ENCODE measurements around the gene GABBR2.

Gene GABBR2

GRCh38 chr9:98248737-98249474 is 459.8 kb downstream of the GABBR2 start:
- TF ChIP-seq CTCF (conservative IDR thresholded peaks at IDR 0.05): no peak
- no peak overlapping the region for H3K27ac ChIP-seq

DNA sequence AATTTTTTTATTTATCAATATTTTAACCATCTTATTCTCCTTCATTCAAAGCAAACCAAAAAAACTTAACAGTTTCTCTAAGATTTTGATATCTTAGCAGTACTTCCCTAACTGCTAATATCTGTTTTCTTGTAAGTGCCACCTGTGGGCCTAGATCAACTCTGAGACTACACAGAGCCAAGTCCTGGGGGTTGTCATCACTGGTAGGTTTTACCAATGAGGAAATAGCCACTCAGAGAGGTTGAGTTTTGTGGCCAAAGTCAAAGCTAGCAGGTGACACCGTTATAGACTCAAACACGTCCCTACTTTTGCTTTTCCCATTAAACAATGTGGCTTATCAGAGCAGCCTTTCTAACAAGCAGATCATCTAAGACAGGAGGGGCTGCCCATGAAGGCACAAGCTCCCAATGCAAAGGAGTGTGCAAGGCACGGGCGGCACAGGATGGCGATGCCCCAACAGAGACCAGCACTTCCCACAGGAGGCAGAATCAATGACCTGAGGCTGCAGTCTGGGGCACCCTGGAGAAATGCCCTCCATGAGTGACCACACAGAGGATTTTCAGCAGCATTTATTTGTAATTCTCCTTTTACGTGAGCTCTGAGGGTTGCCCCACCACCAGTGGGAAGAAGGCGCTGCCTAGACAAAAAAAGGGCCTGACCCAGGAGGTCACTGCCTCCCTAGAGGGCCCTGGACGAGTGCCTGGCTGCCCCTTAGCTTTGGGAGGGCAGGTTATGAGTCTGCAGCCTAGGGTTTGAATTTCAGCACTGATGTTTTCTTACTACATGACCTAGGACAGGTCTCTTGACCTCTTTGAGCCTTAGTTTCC is 460.7 kb downstream of the GABBR2 start:
- H3K27ac ChIP-seq: no peak overlapping the region
- TF ChIP-seq CTCF (conservative IDR thresholded peaks at IDR 0.05): no peak

DNA sequence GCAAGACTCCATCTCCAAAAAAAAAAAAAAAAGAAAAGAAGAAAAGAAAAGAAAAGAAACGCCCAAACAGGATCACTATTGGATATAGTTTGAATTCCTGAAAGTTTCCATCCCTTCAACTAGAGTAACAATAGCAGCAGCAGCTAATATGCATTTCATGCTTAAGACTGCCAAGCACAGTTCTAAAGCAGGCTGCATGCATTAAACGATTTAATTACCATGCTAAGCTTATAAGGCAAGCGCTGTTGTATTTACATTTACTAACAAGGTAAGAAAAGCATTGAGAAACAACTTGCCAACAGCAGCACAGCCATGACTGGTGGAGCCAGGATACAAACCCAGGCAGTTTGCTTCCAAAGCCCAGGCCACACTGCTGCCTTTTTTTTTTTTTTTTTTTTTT is 466.3 kb downstream of the GABBR2 start:
- H3K27ac ChIP-seq: no peak overlapping the region
- no peak for TF ChIP-seq CTCF (conservative IDR thresholded peaks at IDR 0.05)

DNA sequence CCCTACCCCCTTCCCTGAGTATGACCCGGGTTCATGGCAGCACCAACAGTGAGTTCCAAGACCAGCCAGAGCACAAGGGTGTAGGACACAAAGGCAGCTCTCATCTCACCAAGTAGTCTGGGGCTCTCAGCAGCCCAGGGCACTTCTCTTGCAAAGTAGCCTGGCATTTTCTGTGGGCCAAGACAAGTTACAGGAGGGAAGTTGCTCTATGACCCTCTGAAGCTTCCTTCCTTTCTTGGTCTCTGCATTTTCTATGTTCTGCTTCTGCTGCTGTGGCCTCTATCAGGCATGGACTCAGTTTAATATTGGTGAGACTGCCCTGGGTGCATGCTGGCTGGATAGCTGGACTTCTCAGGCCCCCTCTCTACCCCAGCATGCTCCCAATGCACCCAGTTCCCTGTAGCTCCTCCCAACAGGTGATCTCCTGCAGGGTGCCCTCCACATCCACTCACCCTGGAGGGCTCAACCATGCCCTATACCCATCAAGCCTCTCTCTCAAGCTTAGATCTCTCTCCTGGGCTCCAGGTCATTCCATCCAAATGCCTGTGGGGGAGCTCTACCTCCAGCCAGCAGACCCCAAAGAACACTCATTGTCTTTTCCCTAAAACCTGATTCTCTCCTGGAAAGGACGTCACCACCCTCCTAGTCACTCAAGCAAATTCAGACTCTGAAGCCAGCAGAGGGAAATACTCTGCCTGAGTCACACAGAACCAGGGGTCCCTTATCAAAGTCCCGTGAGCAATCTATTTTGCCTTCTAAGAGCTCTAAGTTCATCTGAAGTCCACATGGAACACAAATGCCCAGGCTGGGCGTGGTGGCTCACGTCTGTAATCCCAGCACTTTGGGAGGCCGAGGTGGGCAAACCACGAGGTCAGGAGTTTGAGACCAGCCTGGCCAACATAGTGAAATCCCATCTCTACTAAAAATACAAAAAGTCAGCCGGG is 467.1 kb downstream of the GABBR2 start:
- no peak for TF ChIP-seq CTCF (conservative IDR thresholded peaks at IDR 0.05)
- H3K27ac ChIP-seq: no peak overlapping the region

DNA sequence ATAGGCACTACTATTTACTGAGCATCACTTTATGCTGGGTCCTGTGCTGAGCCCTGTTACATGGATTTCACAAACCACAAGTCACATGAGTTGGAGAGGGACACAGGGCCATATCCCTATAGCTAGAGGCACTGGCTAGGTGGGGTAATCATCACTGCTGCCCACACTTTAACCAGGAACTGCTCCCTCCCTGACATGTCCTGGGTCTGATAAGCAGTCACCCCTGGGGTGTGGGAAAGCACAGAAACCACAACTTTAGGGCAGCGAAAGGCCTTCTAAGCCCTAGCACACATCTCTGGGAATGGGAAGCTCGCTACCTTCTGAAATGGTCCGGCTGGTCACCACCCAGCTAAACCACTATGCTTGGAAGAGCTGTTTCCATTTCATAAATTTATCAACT is 468.3 kb downstream of the GABBR2 start:
- H3K27ac ChIP-seq: no peak overlapping the region
- no peak for TF ChIP-seq CTCF (conservative IDR thresholded peaks at IDR 0.05)

All from VCaP (cell line).